ENCODE measurements around the gene ANKRD27.

DNA sequence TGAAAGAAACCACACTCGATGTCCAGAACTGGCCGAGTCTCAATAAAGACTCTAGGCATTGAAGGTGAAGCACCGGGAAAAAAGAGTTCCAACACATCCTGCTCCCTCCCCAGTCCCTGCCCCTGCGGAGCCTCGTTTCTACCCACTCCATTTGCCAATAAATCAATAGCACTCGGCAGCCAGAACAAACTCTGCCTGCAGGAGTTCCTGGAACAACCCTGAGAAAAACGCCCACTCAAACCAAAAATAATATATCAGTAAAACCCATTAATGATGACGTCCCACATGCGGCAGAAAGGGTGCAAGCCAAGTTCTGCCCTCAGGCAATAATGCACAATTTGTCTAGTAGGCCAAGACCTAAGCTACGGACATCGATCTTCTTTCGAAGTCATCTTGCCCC is 53.0 kb downstream of the ANKRD27 start:
- TF ChIP-seq, protein P1, sequence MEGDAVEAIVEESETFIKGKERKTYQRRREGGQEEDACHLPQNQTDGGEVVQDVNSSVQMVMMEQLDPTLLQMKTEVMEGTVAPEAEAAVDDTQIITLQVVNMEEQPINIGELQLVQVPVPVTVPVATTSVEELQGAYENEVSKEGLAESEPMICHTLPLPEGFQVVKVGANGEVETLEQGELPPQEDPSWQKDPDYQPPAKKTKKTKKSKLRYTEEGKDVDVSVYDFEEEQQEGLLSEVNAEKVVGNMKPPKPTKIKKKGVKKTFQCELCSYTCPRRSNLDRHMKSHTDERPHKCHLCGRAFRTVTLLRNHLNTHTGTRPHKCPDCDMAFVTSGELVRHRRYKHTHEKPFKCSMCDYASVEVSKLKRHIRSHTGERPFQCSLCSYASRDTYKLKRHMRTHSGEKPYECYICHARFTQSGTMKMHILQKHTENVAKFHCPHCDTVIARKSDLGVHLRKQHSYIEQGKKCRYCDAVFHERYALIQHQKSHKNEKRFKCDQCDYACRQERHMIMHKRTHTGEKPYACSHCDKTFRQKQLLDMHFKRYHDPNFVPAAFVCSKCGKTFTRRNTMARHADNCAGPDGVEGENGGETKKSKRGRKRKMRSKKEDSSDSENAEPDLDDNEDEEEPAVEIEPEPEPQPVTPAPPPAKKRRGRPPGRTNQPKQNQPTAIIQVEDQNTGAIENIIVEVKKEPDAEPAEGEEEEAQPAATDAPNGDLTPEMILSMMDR (conservative IDR thresholded peaks at IDR 0.05) = no peak
- no peak for TF ChIP-seq EZH2 (IDR thresholded peaks at IDR 0.05; ENCODE audit: low read depth)

Measured in PC-9 (cell line).